SK-N-SH (cell line): ENCODE data around the gene VPS51. TPM values are rescaled to one million over a fixed set of nuclear protein-coding genes. Genes with fewer than 3 reads are reported as not detected.

Experiments
- CTCF ChIA-PET: fragments of 300-600, 350-600 bp; formaldehyde crosslinking; extraction: SDS; loops from one replicate; lab custom pipeline; 2021; lab: Yijun Ruan, JAX
- POLR2A ChIA-PET: fragments of 350-600 bp; sonication (Branson Sonifier 250); formaldehyde crosslinking; extraction: SDS; loops from one replicate; lab custom pipeline; 2020; ENCODE audit warnings: antibody characterized with exemption, inconsistent platforms; lab: Yijun Ruan, JAX
- DNase-seq: peaks from one replicate; pipeline ENCODE4 v3.0.0; 2012
- H2AFZ ChIP-seq: fragments of 200-600 bp; sonication (generic); 2 replicates; pipeline ENCODE4 v1.8.1; 2016; ENCODE audit warnings: antibody characterized with exemption, mild to moderate bottlenecking, low read depth
- H3F3A ChIP-seq: fragments of 200-600 bp; sonication (generic); replicated peaks from 2 replicates; pipeline ENCODE3; 2016; ENCODE audit warnings: antibody characterized with exemption, mild to moderate bottlenecking; ENCODE audit not compliant: insufficient read depth
- H3K27ac ChIP-seq, 2 experiments: fragments of 200-500 bp in 1 of 2; fragments of 200-600 bp in 1 of 2; sonication (Bioruptor generic) in 1 of 2; sonication (generic), shearing (Covaris generic) in 1 of 2; 2 replicates each; pipeline versions ENCODE4 v1.5.1 to v1.6.1; 2014 to 2016; ENCODE audit warnings: low read depth in 2 of 2, inconsistent platforms in 1 of 2, low read length in 1 of 2, mild to moderate bottlenecking in 1 of 2, mixed read lengths in 1 of 2
- H3K27me3 ChIP-seq: fragments of 200-600 bp; sonication (generic), shearing (Covaris generic); 2 replicates; pipeline ENCODE4 v1.6.1; 2016; ENCODE audit warnings: mixed run types; ENCODE audit not compliant: insufficient read depth
- H3K36me3 ChIP-seq, 2 experiments: fragments of 200-500 bp in 1 of 2; fragments of 200-600 bp in 1 of 2; sonication (Bioruptor generic) in 1 of 2; sonication (generic) in 1 of 2; replicated peaks in 1 of 2; 2 replicates each; pipeline versions ENCODE3 to v1.5.1; 2014 to 2016; ENCODE audit warnings: low read length in 1 of 2, mild to moderate bottlenecking in 1 of 2; ENCODE audit not compliant: insufficient read depth in 2 of 2, control insufficient read depth in 1 of 2
- H3K4me1 ChIP-seq, 2 experiments: fragments of 200-500 bp in 1 of 2; fragments of 200-600 bp in 1 of 2; sonication (Bioruptor generic) in 1 of 2; sonication (generic), shearing (Covaris generic) in 1 of 2; 2 replicates each; pipeline versions ENCODE4 v1.5.1 to v1.6.1; 2014 to 2016; ENCODE audit warnings: low read depth in 1 of 2, low read length in 1 of 2, mixed run types in 1 of 2; ENCODE audit not compliant: insufficient read depth in 2 of 2, control insufficient read depth in 1 of 2
- H3K4me2 ChIP-seq: fragments of 200-600 bp; sonication (generic), shearing (Covaris generic); 2 replicates; pipeline ENCODE4 v1.6.1; 2017; ENCODE audit warnings: mixed run types
- H3K4me3 ChIP-seq, 2 experiments: fragments of 200-500 bp in 1 of 2; fragments of 200-600 bp in 1 of 2; sonication (Bioruptor generic) in 1 of 2; sonication (generic), shearing (Covaris generic) in 1 of 2; 2 replicates each; pipeline versions ENCODE4 v1.5.1 to v1.8.1; 2014 to 2016; ENCODE audit warnings: low read depth in 2 of 2, inconsistent platforms in 1 of 2, low read length in 1 of 2, mild to moderate bottlenecking in 1 of 2, mixed read lengths in 1 of 2, moderate library complexity in 1 of 2
- H3K79me2 ChIP-seq: fragments of 200-600 bp; sonication (generic); 2 replicates; pipeline ENCODE4 v1.8.1; 2017; ENCODE audit warnings: mild to moderate bottlenecking; ENCODE audit not compliant: insufficient read depth
- H3K9ac ChIP-seq: fragments of 200-600 bp; sonication (generic); 2 replicates; pipeline ENCODE4 v1.6.1; 2017; ENCODE audit warnings: mixed run types
- H3K9me2 ChIP-seq: fragments of 200-600 bp; sonication (generic); 2 replicates; pipeline ENCODE4 v1.6.1; 2017; ENCODE audit warnings: mixed run types
- H3K9me3 ChIP-seq: fragments of 200-600 bp; sonication (generic); 2 replicates; pipeline ENCODE4 v1.6.1; 2017; ENCODE audit warnings: mixed run types, mild to moderate bottlenecking, moderate library complexity
- H4K20me1 ChIP-seq: fragments of 200-600 bp; sonication (generic); 2 replicates; pipeline ENCODE4 v1.6.1; 2017; ENCODE audit warnings: mild to moderate bottlenecking, mixed run types; ENCODE audit not compliant: insufficient read depth
- FOXM1 ChIP-seq: IDR thresholded peaks from 2 replicates; pipeline ENCODE4 v1.4.0; 2012; ENCODE audit warnings: low read depth, mild to moderate bottlenecking
- GABPA ChIP-seq: IDR thresholded peaks from 2 replicates; pipeline ENCODE4 v1.4.0; 2012; ENCODE audit warnings: low read depth, mild to moderate bottlenecking
- JUND ChIP-seq: IDR thresholded peaks from 2 replicates; pipeline ENCODE4 v1.4.0; 2012
- MEF2A ChIP-seq: IDR thresholded peaks from 2 replicates; pipeline ENCODE4 v1.4.0; 2012; ENCODE audit warnings: low read depth, borderline replicate concordance
- MXI1 ChIP-seq: IDR thresholded peaks from 2 replicates; pipeline ENCODE4 v1.6.1; 2012; ENCODE audit warnings: mild to moderate bottlenecking, low read depth, low read length, improper control_type of control experiment
- NFIC ChIP-seq: IDR thresholded peaks from 2 replicates; pipeline ENCODE4 v1.4.0; 2012; ENCODE audit warnings: borderline replicate concordance
- RCOR1 ChIP-seq: fragments of 150-350 bp; IDR thresholded peaks from 2 replicates; pipeline ENCODE4 v1.6.1; 2017; ENCODE audit warnings: antibody characterized with exemption, low read length
- RFX5 ChIP-seq: IDR thresholded peaks from 2 replicates; pipeline ENCODE4 v1.6.1; 2012; ENCODE audit warnings: mild to moderate bottlenecking, improper control_type of control experiment, low read length
- SMC3 ChIP-seq: IDR thresholded peaks from 2 replicates; pipeline ENCODE4 v1.6.1; 2012; ENCODE audit warnings: low read depth, low read length, improper control_type of control experiment
- WGBS: methylation state at CpG from one replicate; pipeline ENCODE4 v1.1.6; 2017; ENCODE audit warnings: low lambda C conversion rate; 5-methylcytosine and 5-hydroxymethylcytosine counted together
- polyA plus RNA-seq, 3 experiments: library from polyadenylated mRNA; depleted of rRNA; stranded (reverse); fragments of >200 nt; gene quantifications; 2 replicates each; pipeline ENCODE4 v1.2.3, GENCODE V29; 2012
- TF ChIP-seq, protein P1 (sequence below): fragments of 150-350 bp; IDR thresholded peaks from 2 replicates; pipeline ENCODE4 v1.6.1; 2017; ENCODE audit warnings: antibody characterized with exemption, low read length, low read depth, borderline replicate concordance
- TF ChIP-seq, protein P2 (sequence below): fragments of 200-600 bp; sonication (generic); IDR thresholded peaks from 2 replicates; pipeline ENCODE4 v1.6.1; 2017; ENCODE audit warnings: antibody characterized with exemption, mild to moderate bottlenecking, moderate library complexity

The VPS51 gene
- polyA plus RNA-seq, 1 of the 3 experiments (the other 2 are of a cell fraction), result 59.9 TPM

DNA sequence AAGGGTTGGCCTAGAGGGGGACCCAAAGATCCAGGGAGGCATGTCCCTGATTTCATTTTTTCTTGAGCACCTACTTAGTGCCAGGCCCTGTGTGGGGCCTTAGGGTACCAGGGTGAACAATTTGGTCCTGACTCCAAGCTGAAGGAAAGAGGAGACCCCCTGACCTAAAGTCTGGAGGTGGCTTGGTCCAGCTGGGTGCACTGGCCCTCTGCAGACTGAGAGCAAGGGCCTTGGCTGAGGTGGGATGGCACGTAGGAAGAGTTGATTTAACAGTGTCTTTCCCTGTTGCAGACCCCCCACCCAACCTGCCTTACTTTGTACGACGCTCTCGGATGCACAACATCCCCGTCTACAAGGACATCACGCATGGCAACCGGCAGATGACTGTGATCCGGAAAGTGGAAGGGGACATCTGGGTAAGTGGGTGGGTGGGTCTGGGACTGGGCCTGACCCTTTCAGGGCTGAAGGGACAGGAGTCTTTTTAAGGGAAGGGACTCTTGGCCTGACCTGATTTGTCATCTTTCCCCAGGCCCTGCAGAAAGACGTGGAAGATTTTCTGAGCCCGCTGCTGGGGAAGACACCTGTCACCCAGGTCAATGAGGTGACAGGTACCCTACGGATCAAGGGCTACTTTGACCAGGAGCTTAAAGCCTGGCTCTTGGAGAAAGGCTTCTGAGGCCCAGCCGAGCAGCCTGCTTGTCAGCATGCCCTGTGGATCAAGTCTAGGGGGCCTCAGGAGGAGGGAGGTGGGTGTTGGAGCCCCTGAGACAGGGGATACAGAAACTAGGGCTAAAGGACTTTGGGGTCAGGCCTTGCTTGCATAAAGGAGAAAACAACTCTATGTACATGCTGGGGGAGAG lies 29.4 kb downstream of the VPS51 start:
- no peak for DNase-seq
- no peak for TF ChIP-seq FOXM1
- TF ChIP-seq MXI1, result no peak
- no peak for TF ChIP-seq RFX5
- no peak for TF ChIP-seq GABPA
- TF ChIP-seq NFIC, result no peak
- TF ChIP-seq MEF2A, result no peak
- TF ChIP-seq, protein P1, sequence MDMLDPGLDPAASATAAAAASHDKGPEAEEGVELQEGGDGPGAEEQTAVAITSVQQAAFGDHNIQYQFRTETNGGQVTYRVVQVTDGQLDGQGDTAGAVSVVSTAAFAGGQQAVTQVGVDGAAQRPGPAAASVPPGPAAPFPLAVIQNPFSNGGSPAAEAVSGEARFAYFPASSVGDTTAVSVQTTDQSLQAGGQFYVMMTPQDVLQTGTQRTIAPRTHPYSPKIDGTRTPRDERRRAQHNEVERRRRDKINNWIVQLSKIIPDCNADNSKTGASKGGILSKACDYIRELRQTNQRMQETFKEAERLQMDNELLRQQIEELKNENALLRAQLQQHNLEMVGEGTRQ, result no peak
- TF ChIP-seq, protein P2, sequence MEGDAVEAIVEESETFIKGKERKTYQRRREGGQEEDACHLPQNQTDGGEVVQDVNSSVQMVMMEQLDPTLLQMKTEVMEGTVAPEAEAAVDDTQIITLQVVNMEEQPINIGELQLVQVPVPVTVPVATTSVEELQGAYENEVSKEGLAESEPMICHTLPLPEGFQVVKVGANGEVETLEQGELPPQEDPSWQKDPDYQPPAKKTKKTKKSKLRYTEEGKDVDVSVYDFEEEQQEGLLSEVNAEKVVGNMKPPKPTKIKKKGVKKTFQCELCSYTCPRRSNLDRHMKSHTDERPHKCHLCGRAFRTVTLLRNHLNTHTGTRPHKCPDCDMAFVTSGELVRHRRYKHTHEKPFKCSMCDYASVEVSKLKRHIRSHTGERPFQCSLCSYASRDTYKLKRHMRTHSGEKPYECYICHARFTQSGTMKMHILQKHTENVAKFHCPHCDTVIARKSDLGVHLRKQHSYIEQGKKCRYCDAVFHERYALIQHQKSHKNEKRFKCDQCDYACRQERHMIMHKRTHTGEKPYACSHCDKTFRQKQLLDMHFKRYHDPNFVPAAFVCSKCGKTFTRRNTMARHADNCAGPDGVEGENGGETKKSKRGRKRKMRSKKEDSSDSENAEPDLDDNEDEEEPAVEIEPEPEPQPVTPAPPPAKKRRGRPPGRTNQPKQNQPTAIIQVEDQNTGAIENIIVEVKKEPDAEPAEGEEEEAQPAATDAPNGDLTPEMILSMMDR, result no peak
- TF ChIP-seq RCOR1, result no peak
- no peak for TF ChIP-seq SMC3
- Histone ChIP-seq H3K9me3 (no peaks in the 10 kb centered on the region), H2AFZ (no peak overlapping the region), H3K9ac (no peak overlapping the region), H3K4me3 (no peak overlapping the region), H3K4me2 (no peak overlapping the region), H3K27ac (no peak overlapping the region), H4K20me1 (no peaks in the 10 kb centered on the region), H3K27me3 (no peaks in the 10 kb centered on the region), H3K9me2 (no peaks in the 10 kb centered on the region), H3K36me3 (peaks cover 15 to 64% of the 10 kb centered on the region in 2 experiments), H3K79me2 (peaks cover 47% of the 10 kb centered on the region), H3K4me1 (peaks cover 8 to 12% of the 10 kb centered on the region in 2 experiments; a peak in 3 of 4 replicates), H3F3A (peaks cover 11% of the 10 kb centered on the region)
- 86% methylated on average over 12 of the region's 12 CpGs for WGBS
- ChIA-PET CTCF (interaction anchor here (0.9 to 2.0 kb wide), 2 partner anchors 8 to 13 kb away, joined by 3 to 10 read pairs; partner anchors contain the start of genes TM7SF2 and ZNHIT2), POLR2A (interaction anchor here (1.2 kb wide), 1 partner anchor 9 kb away, joined by 4 read pairs; the partner anchor contains the start of gene SYVN1)

DNA sequence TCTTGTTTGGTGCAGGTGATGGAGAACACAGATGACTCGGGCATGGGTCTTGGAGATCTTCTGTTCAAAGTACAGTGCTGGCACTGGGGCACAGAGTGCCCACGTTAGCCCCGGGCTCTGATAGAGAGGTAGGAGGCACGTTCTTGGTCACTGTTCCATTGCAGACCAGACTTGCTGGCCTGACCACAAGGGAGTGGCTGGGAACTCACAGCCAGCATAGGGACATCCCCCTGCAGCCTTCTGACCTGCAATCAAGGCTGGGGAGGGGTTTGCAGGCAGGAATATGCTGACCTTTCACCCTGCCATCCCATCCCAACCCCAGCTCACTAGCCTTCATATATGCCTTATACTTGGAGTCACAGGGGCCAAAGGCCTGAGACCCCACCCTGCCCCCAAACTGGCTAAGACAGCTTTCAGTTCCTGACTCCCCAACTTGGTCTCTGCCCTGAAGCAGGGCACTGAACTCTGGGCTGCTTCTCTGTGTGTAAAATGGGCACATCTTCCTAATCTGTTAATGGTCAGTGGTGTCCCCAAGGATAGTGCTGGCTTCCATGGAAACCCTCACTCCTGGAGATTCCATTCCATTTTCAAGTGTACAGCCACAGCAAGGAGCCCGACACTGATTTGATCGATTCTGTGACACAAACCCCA lies 30.7 kb downstream of the VPS51 start:
- H4K20me1 ChIP-seq, result no peaks in the 10 kb centered on the region
- WGBS, result 82% methylated on average over 5 of the region's 6 CpGs
- no peak overlapping the region for H3K9ac ChIP-seq
- ChIA-PET CTCF (interaction anchor here (0.9 to 2.0 kb wide), 5 partner anchors 8 to 104 kb away, joined by 3 to 10 read pairs (median 3); partner anchors contain the start of gene ZNHIT2), POLR2A (interaction anchor here (1.2 kb wide), 1 partner anchor 8 kb away, joined by 4 read pairs; the partner anchor contains the start of gene SYVN1)
- no peak overlapping the region for H3K4me2 ChIP-seq
- H2AFZ ChIP-seq, result no peak overlapping the region
- peaks cover 16 to 68% of the 10 kb centered on the region in 2 experiments for H3K36me3 ChIP-seq
- peaks cover 10% of the 10 kb centered on the region for H3F3A ChIP-seq
- peaks cover 37% of the 10 kb centered on the region for H3K79me2 ChIP-seq
- no peak for DNase-seq
- no peaks in the 10 kb centered on the region for H3K27me3 ChIP-seq
- H3K4me1 ChIP-seq, result peaks cover 0 to 5% of the 10 kb centered on the region in 2 experiments; a peak in 2 of 4 replicates
- H3K4me3 ChIP-seq, result no peak overlapping the region
- no peaks in the 10 kb centered on the region for H3K9me2 ChIP-seq
- H3K9me3 ChIP-seq, result no peaks in the 10 kb centered on the region
- no peak overlapping the region for H3K27ac ChIP-seq
- no peak for TF ChIP-seq RFX5
- 0 out of 2 replicates have a peak, but pooled peaks have one; percentile 5 for TF ChIP-seq JUND
- TF ChIP-seq, all 33 proteins: peak for 1
